ENCODE measurements around the gene SPNS2.

Gene SPNS2

GRCh38 chr17:4487820-4488716 is 10.6 kb upstream of the SPNS2 start:
- TF ChIP-seq CTCF (conservative IDR thresholded peaks at IDR 0.05; ENCODE audit: low read depth, low read length) = no peak
- DNase-seq (ENCODE audit: low read depth) = no peak
- no peak overlapping the region for H3K4me3 ChIP-seq (ENCODE audit: low read length)

GRCh38 chr17:4488989-4489595 is 9.6 kb upstream of the SPNS2 start:
- DNase-seq (ENCODE audit: low read depth) = no peak
- no peak overlapping the region for H3K4me3 ChIP-seq (ENCODE audit: low read length)
- no peak for TF ChIP-seq CTCF (conservative IDR thresholded peaks at IDR 0.05; ENCODE audit: low read depth, low read length)

DNA sequence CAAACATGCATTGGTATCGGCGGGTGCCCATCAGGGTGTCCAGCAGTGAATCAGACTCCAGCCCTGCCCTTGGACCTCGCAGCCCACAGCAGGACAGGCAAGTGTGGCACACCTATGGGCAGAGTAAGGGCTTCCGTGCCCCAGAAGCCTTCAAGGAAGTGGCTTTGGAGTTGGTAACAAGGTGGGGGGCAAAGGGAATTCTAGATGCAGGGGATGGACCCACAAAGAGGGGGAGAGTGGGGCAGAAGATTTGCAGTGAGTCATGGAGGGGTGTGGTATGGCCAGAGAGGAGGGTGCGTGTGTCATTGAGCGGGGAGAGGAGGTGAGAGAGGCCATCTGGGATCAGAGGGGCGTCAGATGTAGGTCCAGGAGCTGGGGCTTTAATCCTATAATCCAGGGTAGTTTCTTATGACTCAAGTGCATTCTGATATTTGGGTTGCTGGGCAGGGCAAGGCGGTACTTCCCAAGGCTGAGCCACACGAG is 8.5 kb upstream of the SPNS2 start:
- peak; percentile 62 for DNase-seq (ENCODE audit: low read depth)
- no peak for TF ChIP-seq CTCF (conservative IDR thresholded peaks at IDR 0.05; ENCODE audit: low read depth, low read length)
- H3K4me3 ChIP-seq (ENCODE audit: low read length) = no peak overlapping the region

DNA sequence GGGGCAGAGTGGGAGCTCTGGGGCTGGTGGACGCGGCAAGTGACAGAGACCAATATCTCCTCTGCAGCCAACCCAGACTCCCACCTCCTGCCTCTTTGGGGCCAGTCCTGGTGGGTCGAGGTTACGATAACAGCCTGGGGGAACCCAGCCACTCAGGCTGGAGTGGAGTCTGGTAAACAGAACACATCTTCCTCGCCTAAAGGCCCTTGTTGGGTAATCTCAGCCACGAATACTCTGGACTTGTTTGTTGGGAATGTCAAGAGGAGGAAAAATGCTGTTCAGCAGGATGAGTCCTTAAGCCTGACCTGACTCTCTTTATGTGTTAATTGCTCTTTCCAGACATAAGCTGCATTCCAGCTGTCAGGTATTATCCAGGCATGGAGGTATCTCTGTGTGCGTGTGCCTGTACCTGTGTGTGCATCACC is 8.0 kb upstream of the SPNS2 start:
- no peak for DNase-seq (ENCODE audit: low read depth)
- no peak overlapping the region for H3K4me3 ChIP-seq (ENCODE audit: low read length)
- no peak for TF ChIP-seq CTCF (conservative IDR thresholded peaks at IDR 0.05; ENCODE audit: low read depth, low read length)

DNA sequence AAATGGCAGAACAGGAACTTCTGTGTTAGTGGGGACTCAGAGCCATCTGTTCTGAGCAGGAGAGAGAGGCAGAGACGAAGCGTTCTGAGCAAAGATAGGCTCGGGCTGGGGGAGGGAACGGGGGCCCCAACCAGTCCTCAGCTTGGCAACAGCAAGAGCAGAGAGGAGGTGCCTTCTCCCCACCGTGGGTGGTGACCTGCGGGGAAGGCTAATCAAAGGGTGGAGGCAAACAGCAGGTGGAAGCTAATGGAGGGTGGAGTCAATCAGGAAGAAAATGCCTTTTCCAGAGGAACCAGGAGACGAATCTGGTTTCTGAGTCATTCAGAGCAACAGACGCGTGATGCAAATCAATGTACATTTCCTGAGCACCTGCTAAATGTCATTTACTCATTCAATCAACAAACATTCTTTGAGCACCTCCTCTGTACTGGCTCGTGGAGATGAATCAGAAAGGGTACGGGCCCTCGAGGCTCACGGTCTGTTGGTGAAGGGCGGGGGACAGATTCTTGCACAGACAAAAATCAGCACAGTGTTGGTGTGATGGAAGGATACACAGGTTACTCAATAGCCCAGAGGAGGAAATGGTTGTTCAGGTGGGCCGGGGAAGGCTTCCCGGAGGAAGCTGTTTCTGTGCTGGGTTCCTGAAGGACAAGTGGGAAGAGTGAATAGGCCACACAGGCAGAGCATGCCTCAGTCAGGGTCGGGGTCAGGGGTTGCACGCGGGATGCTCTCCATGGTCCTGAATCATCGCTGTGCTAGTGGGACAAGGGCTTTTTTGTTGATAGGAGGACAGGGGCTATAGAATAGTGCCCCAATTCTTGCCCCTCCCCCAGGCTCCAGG is 5.7 kb upstream of the SPNS2 start:
- TF ChIP-seq CTCF (conservative IDR thresholded peaks at IDR 0.05; ENCODE audit: low read depth, low read length) = no peak
- DNase-seq (ENCODE audit: low read depth) = no peak

GRCh38 chr17:4497101-4497824 is 1.4 kb upstream of the SPNS2 start:
- DNase-seq (ENCODE audit: low read depth) = peak; percentile 88
- peak overlapping the region; percentile 40 for H3K4me3 ChIP-seq (ENCODE audit: low read length)
- no peak for TF ChIP-seq CTCF (conservative IDR thresholded peaks at IDR 0.05; ENCODE audit: low read depth, low read length)

More for the DNA sequence above, 5.7 kb upstream of the SPNS2 start:
- no peak overlapping the region for H3K4me3 ChIP-seq (ENCODE audit: low read length)
